LNCaP clone FGC (cell line): Measurements from ENCODE around the gene PPM1H.
A peak's percentile ranks its signal among the peaks of the same experiment; 100 is the strongest.
"Not testable (repeated sequence)": the region's sequence is repeated elsewhere in the genome, so short reads cannot be mapped to it uniquely, and the experiment has no call there.

Experiments used
- DNase-seq: peaks from one replicate; pipeline ENCODE4 v3.0.0-alpha.2; 2011; ENCODE audit warnings: low read depth
- H3K4me3 ChIP-seq: 2 replicates; pipeline ENCODE4 v1.5.1; 2011; ENCODE audit warnings: mild to moderate bottlenecking, low read depth, low read length, control low read depth
- TF ChIP-seq, protein P1 (sequence below): IDR thresholded peaks from 2 replicates; pipeline ENCODE4 v1.5.1; 2012; ENCODE audit warnings: mild to moderate bottlenecking; ENCODE audit not compliant: control insufficient read depth, insufficient read depth; ENCODE audit errors: extremely low read depth

PPM1H gene

DNA sequence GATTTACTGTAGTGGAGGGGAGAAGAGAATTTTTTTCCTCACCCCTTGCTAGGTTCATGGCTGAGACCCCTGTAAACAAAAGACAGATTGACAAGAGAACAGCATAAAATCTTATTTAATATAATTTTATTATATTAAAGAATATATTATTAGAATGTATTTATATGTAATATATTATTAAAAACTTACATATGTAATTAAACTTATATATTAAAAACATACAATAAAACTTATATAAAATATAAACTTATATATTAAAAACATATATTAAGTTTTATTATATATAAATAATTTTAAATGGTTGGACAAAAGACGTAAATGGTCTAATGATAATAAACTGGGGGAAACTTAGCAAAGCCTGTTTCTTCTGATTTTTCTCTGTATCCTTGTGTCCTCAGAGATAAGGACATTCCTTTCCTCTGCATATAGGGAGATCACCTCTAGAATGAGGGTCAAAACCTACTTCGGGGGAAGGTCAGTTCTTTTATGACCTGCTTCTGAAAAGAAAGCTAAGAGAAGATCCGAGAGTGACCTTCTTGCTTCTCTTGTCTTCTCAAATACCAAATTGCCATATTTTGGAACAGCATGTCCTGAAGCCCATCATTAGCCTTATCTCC is 8.9 kb upstream of the PPM1H start:
- TF ChIP-seq, protein P1, sequence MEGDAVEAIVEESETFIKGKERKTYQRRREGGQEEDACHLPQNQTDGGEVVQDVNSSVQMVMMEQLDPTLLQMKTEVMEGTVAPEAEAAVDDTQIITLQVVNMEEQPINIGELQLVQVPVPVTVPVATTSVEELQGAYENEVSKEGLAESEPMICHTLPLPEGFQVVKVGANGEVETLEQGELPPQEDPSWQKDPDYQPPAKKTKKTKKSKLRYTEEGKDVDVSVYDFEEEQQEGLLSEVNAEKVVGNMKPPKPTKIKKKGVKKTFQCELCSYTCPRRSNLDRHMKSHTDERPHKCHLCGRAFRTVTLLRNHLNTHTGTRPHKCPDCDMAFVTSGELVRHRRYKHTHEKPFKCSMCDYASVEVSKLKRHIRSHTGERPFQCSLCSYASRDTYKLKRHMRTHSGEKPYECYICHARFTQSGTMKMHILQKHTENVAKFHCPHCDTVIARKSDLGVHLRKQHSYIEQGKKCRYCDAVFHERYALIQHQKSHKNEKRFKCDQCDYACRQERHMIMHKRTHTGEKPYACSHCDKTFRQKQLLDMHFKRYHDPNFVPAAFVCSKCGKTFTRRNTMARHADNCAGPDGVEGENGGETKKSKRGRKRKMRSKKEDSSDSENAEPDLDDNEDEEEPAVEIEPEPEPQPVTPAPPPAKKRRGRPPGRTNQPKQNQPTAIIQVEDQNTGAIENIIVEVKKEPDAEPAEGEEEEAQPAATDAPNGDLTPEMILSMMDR = no peak

DNA sequence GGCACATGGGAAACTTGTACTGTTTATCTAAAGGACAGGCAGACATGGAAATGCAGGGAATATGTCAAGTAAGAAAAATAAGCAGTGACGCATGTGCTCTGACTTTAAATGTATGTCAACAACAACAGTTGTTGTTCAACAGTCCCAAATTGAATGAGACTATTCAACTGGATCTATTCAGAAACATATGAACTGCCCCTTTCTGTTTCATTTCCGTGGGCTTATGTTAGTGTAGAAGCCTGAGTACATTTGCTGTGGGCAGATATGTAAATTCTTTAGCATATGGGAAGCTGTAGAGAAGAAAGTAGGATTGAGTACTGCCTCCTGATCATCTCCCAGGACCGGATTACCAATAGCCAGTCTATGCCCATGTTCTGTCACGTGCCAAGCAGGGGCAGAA is 7.4 kb upstream of the PPM1H start:
- not testable (repeated sequence) for DNase-seq, H3K4me3 ChIP-seq

More for the DNA sequence above, 8.9 kb upstream of the PPM1H start:
- H3K4me3 ChIP-seq = no peak overlapping the region
- no peak for DNase-seq

DNA sequence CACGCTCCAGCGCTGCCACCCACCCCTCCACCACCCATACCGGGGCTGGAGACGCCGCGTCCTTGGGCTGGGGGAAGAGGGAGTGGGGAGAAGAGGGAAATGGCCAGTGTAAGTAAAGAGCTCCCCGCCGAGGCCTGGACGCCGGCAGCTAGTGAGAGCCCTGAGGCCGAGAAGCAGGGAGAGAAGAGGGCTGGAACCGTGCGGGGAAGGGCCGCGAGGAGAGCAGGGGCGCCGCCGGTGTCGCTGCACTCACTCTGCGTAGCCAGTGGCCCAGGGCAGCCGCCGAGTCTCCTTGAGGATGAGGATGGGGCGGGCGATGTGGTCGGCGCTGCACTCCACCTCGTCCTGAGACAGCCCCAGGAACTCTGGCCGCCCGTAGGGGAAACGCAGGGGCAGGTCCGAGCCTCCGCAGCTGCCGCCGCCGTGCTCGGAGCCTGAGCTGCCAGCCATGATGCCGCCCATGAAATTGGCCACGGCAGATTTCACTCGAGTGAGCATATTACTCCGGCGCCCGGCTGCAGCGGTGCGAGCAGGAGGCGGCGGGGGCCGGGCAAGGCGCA is 631 bp downstream of the PPM1H start:
- TF ChIP-seq, protein P1 = peak; percentile 27; the same call in 1 of the 2 replicates
- peak overlapping the region; percentile 92 for H3K4me3 ChIP-seq
- no peak for DNase-seq

DNA sequence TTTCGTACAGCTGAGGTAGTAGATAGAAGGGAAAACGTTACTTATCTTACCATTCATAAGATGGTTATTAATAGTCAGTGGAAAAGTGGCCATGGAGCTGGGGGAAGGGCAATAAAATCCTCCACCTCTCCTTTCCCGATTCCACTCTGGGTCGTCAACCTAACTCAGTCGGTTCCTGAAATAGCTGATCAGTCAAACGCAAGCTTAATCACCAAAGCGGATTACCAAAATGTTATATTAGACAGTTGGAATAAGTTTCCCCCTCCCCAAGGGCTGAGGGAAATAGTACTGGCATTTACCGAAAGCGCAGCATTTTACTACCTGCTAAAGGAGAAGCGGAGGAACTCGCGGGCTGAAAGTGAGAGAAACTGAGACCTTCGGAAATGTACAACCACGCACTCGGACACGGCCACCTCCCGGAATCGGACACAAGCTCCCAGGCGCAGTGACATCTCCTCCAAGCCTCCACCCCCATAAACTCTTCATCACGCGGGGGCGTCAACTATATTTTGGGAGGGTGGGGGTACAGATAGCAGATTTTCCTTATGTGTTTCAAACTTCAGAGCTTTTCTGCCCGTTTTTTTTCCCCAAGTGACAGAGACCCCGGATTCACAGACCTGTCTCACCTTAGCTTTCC is 1.2 kb downstream of the PPM1H start:
- no peak for DNase-seq
- TF ChIP-seq, protein P1 = no peak
- peak overlapping the region; percentile 92 for H3K4me3 ChIP-seq

DNA sequence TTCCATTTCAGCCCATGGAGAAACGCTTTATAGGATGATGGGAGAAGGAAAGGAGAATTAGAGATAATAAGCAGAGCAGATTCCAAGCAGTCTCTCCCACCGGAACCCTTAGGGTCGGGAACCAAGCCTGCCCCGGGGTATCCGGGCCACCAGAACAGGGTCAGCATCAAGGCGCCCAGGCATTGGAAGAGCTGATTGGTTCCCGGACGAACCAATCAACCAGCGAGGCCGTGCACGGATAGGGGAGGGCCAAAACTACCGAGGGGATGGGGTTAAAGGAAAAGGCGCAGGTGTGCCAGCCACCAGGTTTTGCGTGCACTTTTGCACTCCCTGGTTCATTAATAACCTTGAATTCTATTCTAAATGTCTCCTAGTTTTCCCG is 1.7 kb downstream of the PPM1H start:
- DNase-seq = no peak
- TF ChIP-seq, protein P1 = no peak

DNA sequence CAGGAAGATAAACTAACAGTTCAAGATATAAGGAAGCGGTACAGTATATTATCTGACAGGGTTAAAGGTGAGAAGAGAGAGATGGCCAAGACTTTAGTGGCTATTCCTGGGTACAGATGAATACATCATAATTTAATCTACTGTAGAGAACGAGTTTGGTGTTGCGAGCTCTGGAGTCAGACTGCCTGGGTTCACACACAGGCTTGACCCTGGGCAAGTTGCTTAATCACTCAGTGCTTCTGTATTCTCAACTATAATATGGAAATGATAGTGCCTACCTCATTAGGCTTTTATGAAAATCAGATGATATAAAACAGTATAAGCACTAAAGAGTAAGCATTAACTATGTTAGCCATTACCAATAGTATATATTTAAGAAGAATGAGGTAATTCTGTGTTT is 3.5 kb downstream of the PPM1H start:
- H3K4me3 ChIP-seq = no peak overlapping the region
- no peak for DNase-seq
- TF ChIP-seq, protein P1 = no peak

More for the DNA sequence above, 1.7 kb downstream of the PPM1H start:
- H3K4me3 ChIP-seq = peak overlapping the region; percentile 92

DNA sequence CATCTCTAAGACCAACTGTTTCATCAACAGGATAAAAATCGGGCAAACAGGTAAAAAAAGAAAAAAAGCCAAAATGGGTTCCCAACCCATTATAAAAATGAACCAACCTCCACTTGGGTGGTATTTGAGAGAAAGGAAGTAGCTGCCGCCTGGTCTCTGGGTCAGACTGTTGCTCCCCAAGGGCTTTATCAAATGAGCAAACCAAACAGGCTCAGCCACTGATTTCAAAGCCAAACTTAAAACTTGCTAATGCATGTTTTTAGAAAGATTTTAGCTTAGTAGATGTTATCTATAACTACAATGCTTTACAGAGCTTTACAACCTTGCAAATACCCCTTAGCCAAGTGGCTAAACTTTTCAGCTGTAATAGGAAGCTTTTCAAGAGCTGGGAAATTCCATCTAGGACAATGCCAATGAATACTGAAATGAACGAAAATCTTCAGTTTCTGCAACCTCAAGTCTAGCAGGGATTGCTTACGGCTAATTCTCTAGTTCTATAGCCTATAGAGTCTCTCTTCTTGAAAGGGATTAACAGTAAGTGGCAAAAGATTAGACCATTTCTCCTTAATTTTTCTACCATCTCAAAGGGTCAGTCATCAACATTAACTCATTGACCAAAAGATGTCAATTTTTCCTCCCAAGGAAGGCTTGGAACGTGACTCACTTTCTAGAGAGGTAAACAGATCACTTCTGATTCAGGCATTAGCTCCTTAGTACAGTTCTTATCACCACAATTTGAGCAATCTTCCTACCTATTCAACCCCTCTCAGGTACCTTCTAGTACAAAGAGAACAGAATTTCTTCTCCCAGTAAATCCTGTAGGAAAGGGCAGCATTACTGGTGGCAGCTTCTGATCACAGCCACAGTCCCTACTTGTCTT is 4.2 kb downstream of the PPM1H start:
- no peak overlapping the region for H3K4me3 ChIP-seq
- TF ChIP-seq, protein P1 = no peak

More for the DNA sequence above, 4.2 kb downstream of the PPM1H start:
- no peak for DNase-seq
